IPS-18c (cell line): ENCODE results near the gene CDC25C.

Experiments used
- H3K4me3 ChIP-seq: 2 replicates; pipeline ENCODE4 v1.7.0; 2013; ENCODE audit warnings: low read depth, mild to moderate bottlenecking, low read length, moderate library complexity; ENCODE audit not compliant: insufficient read depth
- H3K9me3 ChIP-seq: one replicate; pipeline ENCODE4 v1.6.1; 2013; ENCODE audit warnings: mild to moderate bottlenecking, low read length, moderate library complexity; ENCODE audit not compliant: control insufficient read depth, insufficient read depth

The CDC25C gene

DNA sequence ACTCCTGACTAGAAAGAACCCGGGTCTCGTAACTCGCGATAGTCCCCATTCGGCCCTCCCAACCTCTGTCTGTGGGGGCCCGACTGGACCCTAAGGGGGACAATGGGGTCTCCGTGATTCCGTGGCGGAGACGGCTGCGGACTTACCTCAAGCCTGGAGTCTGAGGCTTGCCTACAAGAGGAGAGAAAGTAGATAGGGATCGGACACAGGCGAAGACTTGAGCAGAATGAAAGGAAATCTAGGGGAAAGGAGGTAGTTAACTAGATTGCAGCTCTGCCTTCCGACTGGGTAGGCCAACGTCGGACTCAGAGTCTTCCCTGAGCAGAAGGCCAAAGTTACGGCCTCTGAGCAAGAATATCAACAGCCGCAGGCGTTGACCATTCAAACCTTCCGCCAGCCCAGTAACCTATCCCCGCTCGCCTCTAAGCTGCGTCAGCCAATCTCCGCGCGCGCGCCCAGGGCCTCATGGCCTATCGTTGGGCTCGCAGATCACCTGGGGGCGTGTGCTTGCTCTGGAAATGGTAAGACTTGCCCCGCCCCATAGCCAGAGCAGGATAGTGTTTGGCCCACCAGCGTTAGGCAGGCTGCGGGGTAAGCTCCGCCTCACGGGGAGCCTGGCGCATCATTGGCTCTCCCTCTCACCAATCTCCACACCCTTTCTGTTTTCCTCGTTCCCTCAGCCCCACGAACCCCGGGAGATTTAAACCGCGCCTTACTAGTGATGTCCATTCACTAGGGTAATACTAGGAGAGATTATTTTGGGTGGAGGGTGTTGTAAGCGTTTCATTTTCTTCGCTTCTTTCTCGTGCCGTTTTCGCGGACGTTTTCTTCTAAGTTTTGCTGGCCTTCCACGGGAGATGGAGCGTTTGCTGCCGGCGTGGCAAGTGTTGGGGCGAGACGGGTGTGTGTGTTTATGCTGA is at the start of gene CDC25C:
TSS of gene CDC25C (minus strand) at position 356 of the 920 bp plus-strand sequence. CDS start 624 bp downstream, outside the sequence.
- H3K9me3 ChIP-seq = no peaks in the 10 kb centered on the region
- peak within 1 kb of the TSS; percentile 80 for H3K4me3 ChIP-seq

- H3K4me3 ChIP-seq = no peak overlapping the region
- no peaks in the 10 kb centered on the region for H3K9me3 ChIP-seq
Observed at GRCh38 chr5:138372653-138373052, 41.0 kb upstream of the CDC25C start.

DNA sequence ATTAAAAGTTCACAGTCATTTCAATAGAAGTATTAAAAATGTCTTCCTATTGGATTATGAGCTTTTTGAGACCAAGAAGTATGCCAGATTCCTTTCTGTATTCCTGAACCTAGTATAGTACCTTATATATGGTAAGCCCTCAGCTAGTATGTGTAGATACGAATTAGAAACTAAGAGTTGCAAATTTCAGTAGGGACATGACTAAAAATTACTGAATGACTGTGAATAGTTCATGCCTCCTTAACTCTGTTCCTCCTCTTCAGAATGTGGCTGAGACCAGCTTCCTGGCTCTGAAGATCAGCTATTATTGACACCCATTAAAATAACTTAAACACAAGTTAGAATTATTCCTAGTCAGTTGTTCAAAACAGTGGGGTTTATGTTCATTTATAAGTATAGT is 40.6 kb upstream of the CDC25C start:
- Histone ChIP-seq H3K4me3 (no peak overlapping the region), H3K9me3 (no peaks in the 10 kb centered on the region)

- no peak overlapping the region for H3K4me3 ChIP-seq
- H3K9me3 ChIP-seq = no peaks in the 10 kb centered on the region
Observed at GRCh38 chr5:138371454-138371853, 39.9 kb upstream of the CDC25C start.

DNA sequence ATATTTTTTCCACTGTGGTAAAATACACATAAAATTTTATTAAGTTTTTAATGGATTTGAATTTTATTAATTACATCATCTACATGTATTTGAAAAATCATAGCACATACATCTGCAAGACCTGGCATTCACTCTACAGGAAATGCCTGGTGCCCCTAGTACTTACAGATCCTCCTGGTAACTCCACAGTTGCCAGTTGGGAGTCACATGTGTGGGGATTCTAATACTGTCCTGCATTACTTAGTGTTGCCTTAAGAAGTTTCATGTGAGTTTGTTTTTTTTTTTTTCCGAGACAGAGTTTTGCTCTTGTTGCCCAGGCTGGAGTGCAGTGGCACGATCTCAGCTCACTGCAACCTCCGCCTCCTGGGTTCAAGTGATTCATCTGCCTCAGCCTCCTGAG is 38.9 kb upstream of the CDC25C start:
- no peaks in the 10 kb centered on the region for H3K9me3 ChIP-seq
- H3K4me3 ChIP-seq = no peak overlapping the region

DNA sequence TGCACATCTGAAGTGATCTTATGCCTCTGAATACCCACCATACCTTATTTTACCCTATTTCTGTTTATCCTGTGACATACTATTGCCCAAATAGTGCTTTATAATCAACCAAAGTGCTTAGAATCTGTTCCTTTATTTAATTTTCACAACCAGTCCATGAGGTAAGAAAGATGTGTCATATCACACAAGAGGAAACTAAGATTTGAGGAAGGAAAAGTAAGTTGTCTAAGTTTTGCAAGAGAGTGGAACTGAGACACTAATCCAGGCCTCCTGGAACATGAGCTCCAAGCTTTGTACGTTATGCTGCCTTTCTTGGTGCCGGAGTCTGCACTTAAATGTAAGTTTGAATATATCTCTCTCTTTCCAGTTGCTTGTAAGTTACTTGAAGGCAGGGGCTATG is 38.1 kb upstream of the CDC25C start:
- H3K4me3 ChIP-seq = no peak overlapping the region
- H3K9me3 ChIP-seq = no peaks in the 10 kb centered on the region

- no peak overlapping the region for H3K4me3 ChIP-seq
- H3K9me3 ChIP-seq = no peaks in the 10 kb centered on the region
Observed at GRCh38 chr5:138369261-138369660, 37.7 kb upstream of the CDC25C start.

- H3K4me3 ChIP-seq = no peak overlapping the region
- H3K9me3 ChIP-seq = no peaks in the 10 kb centered on the region
Observed at GRCh38 chr5:138366632-138367382, 35.2 kb upstream of the CDC25C start.

DNA sequence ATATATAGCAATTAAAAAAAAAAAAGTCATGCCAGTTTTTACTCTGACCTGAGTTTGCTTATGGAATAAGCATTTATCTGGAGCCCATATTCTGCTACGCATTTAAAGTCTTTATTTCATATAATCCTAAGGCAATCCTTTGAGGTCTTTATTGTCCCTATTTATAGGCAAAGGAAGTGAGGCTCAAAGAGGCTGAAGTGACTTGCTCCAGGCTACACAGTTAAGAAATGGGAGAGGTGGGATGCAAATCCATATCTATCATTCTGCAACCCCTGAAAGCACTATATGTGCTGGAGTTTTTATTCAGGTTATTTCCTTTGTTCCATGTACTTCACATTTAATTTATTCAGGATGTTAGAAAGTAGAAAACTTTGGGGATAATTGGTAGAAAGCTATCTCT is 33.0 kb upstream of the CDC25C start:
- H3K4me3 ChIP-seq = no peak overlapping the region
- no peaks in the 10 kb centered on the region for H3K9me3 ChIP-seq

DNA sequence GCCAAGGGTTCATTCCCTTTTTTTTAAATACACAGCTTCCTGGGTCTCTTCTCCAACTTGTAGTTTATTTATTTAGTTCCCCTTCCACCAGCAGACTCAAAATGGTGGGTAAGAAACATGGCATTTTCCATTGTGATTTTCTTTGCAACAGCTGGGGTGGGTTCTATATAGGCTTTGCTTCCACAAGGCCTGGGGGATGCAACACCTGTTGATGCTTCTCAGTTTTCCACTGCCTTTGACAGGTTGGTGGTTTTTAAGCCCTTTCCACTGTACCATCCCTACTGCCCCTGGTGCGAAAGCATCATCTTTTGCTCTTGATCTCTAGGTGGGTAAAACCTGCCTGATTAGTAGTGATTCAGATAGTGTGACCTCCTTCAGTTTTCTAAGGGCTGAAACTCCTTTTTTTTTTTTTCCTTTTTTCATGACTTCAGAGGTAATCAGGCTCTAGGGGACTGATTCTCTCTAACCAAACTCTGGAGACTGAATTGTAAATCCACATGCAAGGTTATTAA is 29.4 kb upstream of the CDC25C start:
- H3K9me3 ChIP-seq = no peaks in the 10 kb centered on the region
- H3K4me3 ChIP-seq = no peak overlapping the region

GRCh38 chr5:138359621-138360020 is 28.0 kb upstream of the CDC25C start:
- H3K9me3 ChIP-seq = no peaks in the 10 kb centered on the region

GRCh38 chr5:138354926-138355378 is 23.3 kb upstream of the CDC25C start:
- peaks cover 3% of the 10 kb centered on the region for H3K9me3 ChIP-seq
- peak overlapping the region; percentile 95 for H3K4me3 ChIP-seq

More at GRCh38 chr5:138359621-138360020, 28.0 kb upstream of the CDC25C start:
- no peak overlapping the region for H3K4me3 ChIP-seq

DNA sequence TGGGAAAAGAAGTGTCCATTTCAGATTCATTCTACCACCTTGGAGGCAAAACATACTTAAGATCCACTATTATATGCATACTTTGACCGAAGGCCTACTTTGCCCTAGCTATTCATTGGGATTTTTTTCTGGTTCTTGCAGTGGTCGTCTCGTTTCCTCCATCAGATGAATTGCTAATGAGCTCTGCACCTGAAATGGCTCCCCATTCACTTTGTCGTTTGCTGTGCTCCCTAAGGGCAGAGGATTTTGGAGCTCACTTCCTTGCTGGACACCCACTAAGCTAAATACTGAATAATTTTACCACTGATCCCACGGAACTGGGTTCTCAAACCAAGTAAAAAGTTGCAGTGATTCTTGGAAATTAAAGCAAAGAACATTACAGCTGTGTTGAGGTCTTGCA is 22.8 kb upstream of the CDC25C start:
- peak overlapping the region; percentile 95 for H3K4me3 ChIP-seq
- peaks cover 3% of the 10 kb centered on the region for H3K9me3 ChIP-seq

DNA sequence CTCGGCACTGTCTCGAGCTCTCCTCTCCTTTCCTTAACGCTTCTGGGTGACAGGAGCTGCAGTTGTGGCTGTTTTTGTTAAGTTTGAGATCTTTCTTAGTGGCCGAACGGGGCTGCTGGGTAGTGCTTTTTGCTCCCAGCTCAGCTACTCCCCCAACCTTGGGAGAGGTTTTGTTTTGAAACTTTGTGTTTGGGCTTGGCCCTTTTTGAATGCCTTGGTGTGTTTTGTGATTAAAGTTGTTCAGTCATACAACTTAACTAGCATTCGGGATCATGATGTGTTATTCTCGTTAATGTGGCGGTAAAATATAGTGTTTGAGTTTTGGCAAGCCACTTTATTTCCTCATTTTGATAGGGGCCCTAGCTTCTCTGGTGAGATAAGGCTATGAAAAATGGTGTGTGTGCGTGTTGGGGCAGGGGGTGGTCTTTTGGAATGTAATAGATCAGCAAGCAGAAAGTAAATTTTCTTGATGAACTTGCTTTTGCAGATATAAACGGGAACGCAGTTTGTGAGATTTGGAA is 22.0 kb upstream of the CDC25C start:
- peaks cover 3% of the 10 kb centered on the region for H3K9me3 ChIP-seq
- peak overlapping the region; percentile 95 for H3K4me3 ChIP-seq

GRCh38 chr5:138352722-138353559 is 21.3 kb upstream of the CDC25C start:
- Histone ChIP-seq H3K9me3 (peaks cover 3% of the 10 kb centered on the region), H3K4me3 (peak overlapping the region; percentile 95)

GRCh38 chr5:138352071-138352721 is 20.6 kb upstream of the CDC25C start, which contains the start of gene KDM3B:
TSS of gene KDM3B (plus strand) at chr5:138352685. CDS start at chr5:138352796, 111 bp downstream.
- peak within 1 kb of the TSS; percentile 95 for H3K4me3 ChIP-seq
- peaks cover 3% of the 10 kb centered on the region for H3K9me3 ChIP-seq
